HEK293T (cell line): ENCODE results near the gene LILRA5.

Source experiments
- BHLHE40 ChIP-seq: fragments of 450-650 bp; IDR thresholded peaks from 2 replicates; pipeline ENCODE4 v1.6.1; 2016; ENCODE audit warnings: mild to moderate bottlenecking, moderate library complexity, borderline replicate concordance
- FOXK2 ChIP-seq: fragments of 450-650 bp; IDR thresholded peaks from 2 replicates; pipeline ENCODE4 v1.6.1; 2016; ENCODE audit warnings: mild to moderate bottlenecking
- FOXM1 ChIP-seq: fragments of 450-650 bp; IDR thresholded peaks from 2 replicates; pipeline ENCODE4 v1.6.1; 2017; ENCODE audit warnings: mild to moderate bottlenecking, borderline replicate concordance
- LEF1 ChIP-seq: fragments of 450-650 bp; IDR thresholded peaks from 2 replicates; pipeline ENCODE4 v1.6.1; 2017; ENCODE audit warnings: mild to moderate bottlenecking, borderline replicate concordance
- NFRKB ChIP-seq: fragments of 450-650 bp; IDR thresholded peaks from 2 replicates; pipeline ENCODE4 v1.6.1; 2016; ENCODE audit warnings: mild to moderate bottlenecking, moderate library complexity
- SP1 ChIP-seq: fragments of 450-650 bp; IDR thresholded peaks from 2 replicates; pipeline ENCODE4 v1.6.1; 2017
- SUZ12 ChIP-seq: fragments of 450-650 bp; IDR thresholded peaks from 2 replicates; pipeline ENCODE4 v1.6.1; 2016; ENCODE audit warnings: mild to moderate bottlenecking
- TARDBP ChIP-seq: fragments of 450-650 bp; IDR thresholded peaks from 2 replicates; pipeline ENCODE4 v1.6.1; 2016

- TF ChIP-seq LEF1, result no peak
- TF ChIP-seq NFRKB, result no peak
- TF ChIP-seq SP1, result no peak
- no peak for TF ChIP-seq FOXK2
- no peak for TF ChIP-seq FOXM1
- TF ChIP-seq BHLHE40, result no peak
- no peak for TF ChIP-seq TARDBP
- no peak for TF ChIP-seq SUZ12
These were observed 25.6 kb upstream of the LILRA5 start for GRCh38 chr19:54338521-54338920.
